ENCODE results near the gene MGRN1. TPM values are rescaled to one million over a fixed set of nuclear protein-coding genes. Genes with fewer than 3 reads are reported as not detected.

The MGRN1 gene
- total RNA-seq, 1 donor from 2014 or later: 40.6 TPM

GRCh38 chr16:4694642-4695451 lies 70.2 kb downstream of the MGRN1 start:
- DNase-seq (ENCODE audit: low read depth): no peak
- H3K4me3 ChIP-seq (ENCODE audit: low read depth, low read length): peak overlapping the region; percentile 85
- TF ChIP-seq CTCF (conservative IDR thresholded peaks at IDR 0.05; ENCODE audit: low read depth, low read length): peak; percentile 11

- H3K4me3 ChIP-seq (ENCODE audit: low read depth, low read length): no peak overlapping the region
- peak; percentile 1 for TF ChIP-seq CTCF (conservative IDR thresholded peaks at IDR 0.05; ENCODE audit: low read depth, low read length)
- no peak for DNase-seq (ENCODE audit: low read depth)
Measured at GRCh38 chr16:4695473-4696171, 71.0 kb downstream of the MGRN1 start.

- H3K4me3 ChIP-seq (ENCODE audit: low read depth, low read length): no peak overlapping the region
- TF ChIP-seq CTCF (conservative IDR thresholded peaks at IDR 0.05; ENCODE audit: low read depth, low read length): no peak
- no peak for DNase-seq (ENCODE audit: low read depth)
Measured at GRCh38 chr16:4696172-4696904, 71.7 kb downstream of the MGRN1 start.

DNA sequence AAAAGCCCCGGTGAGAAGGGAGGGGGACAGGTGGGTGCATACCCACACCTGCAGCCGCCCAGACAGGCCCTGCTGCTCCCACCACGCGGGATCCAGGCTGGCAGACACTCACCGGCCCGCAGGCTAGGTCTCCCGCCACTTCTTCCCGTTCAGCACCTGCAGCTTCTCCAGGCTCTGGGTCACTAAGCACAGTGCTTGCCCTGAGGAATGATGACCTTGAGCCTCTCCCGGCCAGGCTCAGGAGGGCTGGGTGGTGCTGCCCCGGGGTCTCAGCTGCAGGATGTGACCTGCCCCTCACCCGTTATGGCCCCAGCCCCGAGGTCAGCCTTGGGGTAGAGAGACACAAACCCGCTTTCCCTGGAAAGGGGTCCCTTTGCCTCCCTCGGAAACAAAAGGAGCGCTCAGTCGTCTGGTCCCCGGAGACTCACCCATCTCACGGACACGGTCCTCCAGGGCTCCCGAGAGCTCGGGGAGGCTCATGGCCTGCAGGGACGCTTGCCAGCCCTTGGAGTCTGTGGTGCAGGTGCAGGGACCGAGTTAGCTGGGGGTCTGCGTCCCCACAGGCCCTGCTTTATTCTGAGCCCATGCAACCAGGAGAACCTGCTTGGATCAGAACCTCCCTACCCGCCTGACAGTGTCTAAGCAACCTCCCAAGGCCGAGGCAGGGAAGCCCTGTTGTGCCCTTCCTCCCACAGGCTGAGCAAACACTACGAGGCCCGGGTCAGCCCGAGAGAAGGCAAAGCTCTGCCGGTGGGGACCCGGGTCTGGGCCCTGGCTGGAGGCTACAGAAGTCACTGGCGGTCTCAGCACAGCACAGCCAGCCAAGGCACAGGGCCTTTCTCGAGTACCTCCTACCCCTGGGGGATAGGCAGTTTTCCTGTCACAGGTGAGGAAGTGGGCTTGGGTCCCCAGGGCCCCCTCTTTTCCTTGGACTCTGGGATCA lies 72.5 kb downstream of the MGRN1 start:
- no peak overlapping the region for H3K4me3 ChIP-seq (ENCODE audit: low read depth, low read length)
- TF ChIP-seq CTCF (conservative IDR thresholded peaks at IDR 0.05; ENCODE audit: low read depth, low read length): no peak
- no peak for DNase-seq (ENCODE audit: low read depth)

DNA sequence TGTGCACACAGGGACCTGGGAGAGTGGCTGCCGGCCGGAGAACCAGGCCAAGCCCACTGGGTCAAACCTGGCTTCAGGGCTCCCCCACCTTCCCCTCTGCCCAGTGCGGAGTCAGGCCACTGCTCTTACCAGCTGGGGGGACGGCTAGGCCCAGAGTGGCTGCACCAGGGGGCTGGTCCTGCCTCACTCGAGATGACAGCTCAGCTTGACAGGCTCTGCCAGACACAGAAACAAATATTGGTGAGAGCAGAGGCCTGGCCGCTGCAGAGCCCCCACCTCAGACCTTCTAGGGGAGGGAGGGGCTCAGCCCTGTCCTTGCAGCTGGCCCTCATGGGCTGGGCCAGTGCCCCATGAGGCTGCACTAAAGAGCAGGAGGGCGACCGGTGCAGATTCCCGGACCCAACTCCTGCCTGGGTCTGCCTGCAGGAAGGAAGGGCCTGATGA lies 73.2 kb downstream of the MGRN1 start:
- DNase-seq (ENCODE audit: low read depth): no peak
- no peak for TF ChIP-seq CTCF (conservative IDR thresholded peaks at IDR 0.05; ENCODE audit: low read depth, low read length)
- no peak overlapping the region for H3K4me3 ChIP-seq (ENCODE audit: low read depth, low read length)

All from epithelial cell of proximal tubule (primary cell).